ENCODE measurements around the gene CFAP99. TPM values are rescaled to one million over a fixed set of nuclear protein-coding genes. Genes with fewer than 3 reads are reported as not detected.
A peak's percentile ranks its signal among the peaks of the same experiment; 100 is the strongest.

The CFAP99 gene
- total RNA-seq, 4 donors from 2014 or later, result not detected

DNA sequence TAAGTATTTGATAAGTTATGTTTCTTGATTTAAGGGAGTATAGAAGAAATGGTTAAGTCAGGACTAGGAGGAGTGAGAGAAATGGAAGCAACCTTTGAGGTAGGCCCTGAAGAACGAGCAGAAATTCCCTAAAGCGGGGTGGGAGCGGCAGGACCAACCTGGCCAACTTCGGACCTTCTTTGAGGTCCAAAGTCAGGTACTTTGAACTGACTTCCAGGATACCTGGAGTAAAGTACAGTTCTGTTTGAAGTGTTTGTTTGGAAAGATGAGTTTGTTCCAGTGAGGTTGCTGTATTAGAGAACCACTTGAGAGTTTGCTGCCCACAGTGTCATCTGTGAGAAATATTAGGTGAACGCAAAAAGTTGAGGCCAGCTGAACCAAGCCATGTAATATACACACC, 61.9 kb downstream of the CFAP99 start:
- H3K4me3 ChIP-seq, result no peak overlapping the region
- in situ Hi-C loops (cut with MboI; ENCODE audit: low sequenced_read_pairs in 4 of 4), result no loop called here

GRCh38 chr4:2482192-2482591, 63.4 kb downstream of the CFAP99 start:
- TF ChIP-seq, protein P1, sequence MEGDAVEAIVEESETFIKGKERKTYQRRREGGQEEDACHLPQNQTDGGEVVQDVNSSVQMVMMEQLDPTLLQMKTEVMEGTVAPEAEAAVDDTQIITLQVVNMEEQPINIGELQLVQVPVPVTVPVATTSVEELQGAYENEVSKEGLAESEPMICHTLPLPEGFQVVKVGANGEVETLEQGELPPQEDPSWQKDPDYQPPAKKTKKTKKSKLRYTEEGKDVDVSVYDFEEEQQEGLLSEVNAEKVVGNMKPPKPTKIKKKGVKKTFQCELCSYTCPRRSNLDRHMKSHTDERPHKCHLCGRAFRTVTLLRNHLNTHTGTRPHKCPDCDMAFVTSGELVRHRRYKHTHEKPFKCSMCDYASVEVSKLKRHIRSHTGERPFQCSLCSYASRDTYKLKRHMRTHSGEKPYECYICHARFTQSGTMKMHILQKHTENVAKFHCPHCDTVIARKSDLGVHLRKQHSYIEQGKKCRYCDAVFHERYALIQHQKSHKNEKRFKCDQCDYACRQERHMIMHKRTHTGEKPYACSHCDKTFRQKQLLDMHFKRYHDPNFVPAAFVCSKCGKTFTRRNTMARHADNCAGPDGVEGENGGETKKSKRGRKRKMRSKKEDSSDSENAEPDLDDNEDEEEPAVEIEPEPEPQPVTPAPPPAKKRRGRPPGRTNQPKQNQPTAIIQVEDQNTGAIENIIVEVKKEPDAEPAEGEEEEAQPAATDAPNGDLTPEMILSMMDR (IDR thresholded peaks at IDR 0.05 in 4 of 5, conservative IDR thresholded peaks at IDR 0.05 in 1 of 5), result no peak
- no peak for TF ChIP-seq POLR2A (IDR thresholded peaks at IDR 0.05)
- Histone ChIP-seq H3K36me3 (no peaks in the 10 kb centered on the region), H3K4me3 (no peak overlapping the region), H3K9me3 (no peaks in the 10 kb centered on the region), H3K27ac (peak overlapping the region; percentile 41 to 66 (median 54)), H3K4me1 (peaks cover 68 to 71% of the 10 kb centered on the region in 2 donors), H3K27me3 (no peaks in the 10 kb centered on the region)
- DNase-seq (no peak), ATAC-seq (no peak)
- intact Hi-C loops (cut with DNase I; ENCODE audit: low total_unique reads), result no loop called here
- in situ Hi-C loops (cut with MboI; ENCODE audit: low sequenced_read_pairs in 4 of 4), result no loop called here

More for the DNA sequence above, 61.9 kb downstream of the CFAP99 start:
- intact Hi-C loops (cut with DNase I; ENCODE audit: low total_unique reads), result no loop called here
- ATAC-seq (no peak), DNase-seq (no peak)
- Histone ChIP-seq H3K27me3 (no peaks in the 10 kb centered on the region), H3K4me1 (peaks cover 73 to 74% of the 10 kb centered on the region in 2 donors), H3K27ac (peak overlapping the region in 1 of 4 donors; percentile 19), H3K9me3 (no peaks in the 10 kb centered on the region), H3K36me3 (no peaks in the 10 kb centered on the region)
- no peak for TF ChIP-seq POLR2A (IDR thresholded peaks at IDR 0.05)
- TF ChIP-seq, protein P1 (IDR thresholded peaks at IDR 0.05 in 4 of 5, conservative IDR thresholded peaks at IDR 0.05 in 1 of 5), result no peak

- intact Hi-C loops (cut with DNase I; ENCODE audit: low total_unique reads) (no loop called here), in situ Hi-C loops (cut with MboI; ENCODE audit: low sequenced_read_pairs in 4 of 4) (no loop called here)
- Histone ChIP-seq H3K27ac (peak overlapping the region; percentile 41 to 66 (median 54)), H3K9me3 (no peaks in the 10 kb centered on the region), H3K4me1 (peaks cover 65 to 71% of the 10 kb centered on the region in 2 donors), H3K27me3 (no peaks in the 10 kb centered on the region), H3K4me3 (no peak overlapping the region), H3K36me3 (no peaks in the 10 kb centered on the region)
- TF ChIP-seq POLR2A (IDR thresholded peaks at IDR 0.05), result no peak
- TF ChIP-seq, protein P1 (IDR thresholded peaks at IDR 0.05 in 4 of 5, conservative IDR thresholded peaks at IDR 0.05 in 1 of 5), result no peak
- peak; percentile 75 to 79 for ATAC-seq
- peak; percentile 17 to 48 for DNase-seq
These were observed 63.9 kb downstream of the CFAP99 start for GRCh38 chr4:2482693-2483092.

- peaks cover 59 to 70% of the 10 kb centered on the region in 2 donors for H3K4me1 ChIP-seq
These were observed 64.5 kb downstream of the CFAP99 start for GRCh38 chr4:2483237-2483636.

More at GRCh38 chr4:2483237-2483636, 64.5 kb downstream of the CFAP99 start:
- in situ Hi-C loops (cut with MboI; ENCODE audit: low sequenced_read_pairs in 4 of 4), result no loop called here
- ATAC-seq (no peak), DNase-seq (no peak)
- Histone ChIP-seq H3K27me3 (no peaks in the 10 kb centered on the region), H3K9me3 (no peaks in the 10 kb centered on the region), H3K4me3 (no peak overlapping the region), H3K36me3 (no peaks in the 10 kb centered on the region), H3K27ac (peak overlapping the region; percentile 2 to 66 (median 54))
- TF ChIP-seq, protein P1 (IDR thresholded peaks at IDR 0.05 in 4 of 5, conservative IDR thresholded peaks at IDR 0.05 in 1 of 5), result no peak
- TF ChIP-seq POLR2A (IDR thresholded peaks at IDR 0.05), result no peak
- intact Hi-C loops (cut with DNase I; ENCODE audit: low total_unique reads), result no loop called here
